Large intestine (tissue), 3 donors: ENCODE results near the gene PAQR6. TPM values are rescaled to one million over a fixed set of nuclear protein-coding genes. Genes with fewer than 3 reads are reported as not detected.

Experiments used
- DNase-seq, 2 donors: peaks; one replicate each; pipeline versions ENCODE4 v3.0.0 to v3.0.0-alpha.2; 2013
- H3K27ac ChIP-seq: one replicate; pipeline ENCODE4 v1.5.1; 2013; ENCODE audit warnings: low read length
- H3K27me3 ChIP-seq: 2 replicates; pipeline ENCODE4 v1.6.1; 2013; ENCODE audit warnings: low read length; ENCODE audit not compliant: control insufficient read depth, insufficient read depth
- H3K36me3 ChIP-seq: 2 replicates; pipeline ENCODE4 v1.6.1; 2013; ENCODE audit warnings: low read length; ENCODE audit not compliant: control insufficient read depth, insufficient read depth
- H3K4me1 ChIP-seq: one replicate; pipeline ENCODE4 v1.6.1; 2013; ENCODE audit warnings: low read length; ENCODE audit not compliant: control insufficient read depth, insufficient read depth
- H3K4me3 ChIP-seq: one replicate; pipeline ENCODE4 v1.5.1; 2013; ENCODE audit warnings: low read length
- H3K9me3 ChIP-seq: one replicate; pipeline ENCODE4 v1.6.1; 2013; ENCODE audit warnings: mild to moderate bottlenecking, low read depth, low read length, moderate library complexity; ENCODE audit not compliant: control insufficient read depth
- WGBS: methylation state at CpG from one replicate; pipeline ENCODE4 v1.1.5; 2013; ENCODE audit warnings: low lambda C conversion rate; ENCODE audit not compliant: insufficient coverage; 5-methylcytosine and 5-hydroxymethylcytosine counted together
- polyA plus RNA-seq: library from polyadenylated mRNA; unstranded; fragments of 120-200 nt; gene quantifications from one replicate; pipeline ENCODE4 v1.2.1, GENCODE V29; 2013

PAQR6 gene
- polyA plus RNA-seq, 1 donor: 12.9 TPM

- no peaks in the 10 kb centered on the region for H3K9me3 ChIP-seq
- no peaks in the 10 kb centered on the region for H3K4me1 ChIP-seq
- no peaks in the 10 kb centered on the region for H3K27me3 ChIP-seq
- no peak for DNase-seq
- H3K4me3 ChIP-seq: no peak overlapping the region
- H3K27ac ChIP-seq: no peak overlapping the region
- peaks cover 79% of the 10 kb centered on the region for H3K36me3 ChIP-seq
- WGBS: no CpG with 5 or more reads among the region's 13 CpGs
Measured at GRCh38 chr1:156266051-156266450, 18.2 kb upstream of the PAQR6 start.

DNA sequence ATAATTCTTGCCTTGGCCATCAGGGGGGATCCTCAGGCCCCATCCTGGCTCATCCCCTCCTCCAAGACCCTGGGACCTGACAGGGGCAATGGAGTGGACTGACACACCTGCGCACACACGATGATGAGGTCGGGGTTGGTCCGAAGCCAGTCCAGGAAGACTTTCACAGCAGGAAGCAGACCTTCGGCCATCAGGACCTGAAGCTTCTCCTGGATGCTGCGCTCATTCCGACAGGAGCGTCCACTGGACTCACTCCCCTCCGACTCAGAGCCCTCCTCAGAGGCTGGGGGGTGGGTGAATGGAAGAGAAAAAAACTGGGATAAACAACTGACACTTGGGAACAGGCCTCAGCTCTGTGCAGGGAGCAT, 15.4 kb upstream of the PAQR6 start:
- H3K27ac ChIP-seq: no peak overlapping the region

GRCh38 chr1:156262461-156263287, 14.8 kb upstream of the PAQR6 start:
- WGBS: no CpG with 5 or more reads among the region's 9 CpGs
- Histone ChIP-seq H3K27ac (no peak overlapping the region), H3K27me3 (no peaks in the 10 kb centered on the region), H3K9me3 (no peaks in the 10 kb centered on the region), H3K4me1 (no peaks in the 10 kb centered on the region), H3K4me3 (no peak overlapping the region), H3K36me3 (peaks cover 90% of the 10 kb centered on the region)
- no peak for DNase-seq

More for the DNA sequence above, 15.4 kb upstream of the PAQR6 start:
- no peak for DNase-seq
- Histone ChIP-seq H3K36me3 (peaks cover 90% of the 10 kb centered on the region), H3K4me1 (no peaks in the 10 kb centered on the region), H3K9me3 (no peaks in the 10 kb centered on the region), H3K27me3 (no peaks in the 10 kb centered on the region), H3K4me3 (no peak overlapping the region)
- WGBS: no CpG with 5 or more reads among the region's 9 CpGs

GRCh38 chr1:156260896-156261295, 13.0 kb upstream of the PAQR6 start:
- no peak overlapping the region for H3K27ac ChIP-seq
- no peak overlapping the region for H3K4me3 ChIP-seq
- no peaks in the 10 kb centered on the region for H3K4me1 ChIP-seq
- no peak for DNase-seq
- H3K27me3 ChIP-seq: no peaks in the 10 kb centered on the region
- H3K36me3 ChIP-seq: peaks cover 89% of the 10 kb centered on the region
- H3K9me3 ChIP-seq: no peaks in the 10 kb centered on the region
- WGBS: no CpG with 5 or more reads among the region's 2 CpGs

DNA sequence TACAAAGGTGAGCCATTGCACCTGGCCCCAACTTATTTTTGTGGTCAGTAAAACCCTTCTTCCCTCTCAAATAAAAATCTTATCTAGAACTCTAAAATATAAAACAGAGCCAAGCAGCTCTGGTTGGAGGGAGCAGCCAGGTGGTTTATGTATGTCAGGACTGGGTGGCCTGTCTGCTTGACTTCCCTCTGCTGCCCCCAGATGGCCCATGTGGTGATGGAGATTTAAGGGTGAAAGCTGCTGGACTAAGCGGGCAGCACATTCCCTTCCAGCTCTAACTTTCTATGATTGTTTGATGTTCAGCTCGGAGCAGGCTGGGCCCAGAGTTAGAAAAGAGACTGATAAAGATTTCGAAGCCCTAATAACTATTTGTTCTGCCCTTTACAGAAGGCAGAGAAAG, 11.9 kb upstream of the PAQR6 start:
- DNase-seq: no peak
- no CpG with 5 or more reads among the region's 3 CpGs for whole genome bisulfite sequencing

DNA sequence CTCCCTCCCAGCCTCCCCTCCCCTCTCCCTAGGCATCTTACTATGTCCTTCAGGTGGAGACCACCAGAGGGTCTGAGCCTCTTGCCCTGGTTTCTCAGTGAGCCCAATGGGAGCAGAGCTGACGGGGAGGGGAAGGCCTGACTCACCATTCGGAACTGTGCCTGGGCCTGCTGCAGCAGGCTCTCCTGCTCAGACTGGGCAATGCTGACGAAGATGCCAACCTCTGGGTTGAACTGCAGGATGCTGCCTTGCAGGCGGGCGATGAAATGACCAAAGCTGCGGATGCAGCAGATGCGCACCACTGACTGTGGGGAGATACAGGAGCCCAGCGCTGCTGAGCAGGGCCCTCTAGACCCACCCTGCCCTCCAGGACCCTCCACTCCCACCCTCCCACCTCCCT, 11.0 kb upstream of the PAQR6 start:
- Histone ChIP-seq H3K9me3 (no peaks in the 10 kb centered on the region), H3K36me3 (peaks cover 86% of the 10 kb centered on the region), H3K4me1 (no peaks in the 10 kb centered on the region), H3K27ac (no peak overlapping the region), H3K27me3 (no peaks in the 10 kb centered on the region), H3K4me3 (no peak overlapping the region)
- no CpG with 5 or more reads among the region's 8 CpGs for WGBS
- DNase-seq: no peak

More for the DNA sequence above, 11.9 kb upstream of the PAQR6 start:
- Histone ChIP-seq H3K36me3 (peaks cover 86% of the 10 kb centered on the region), H3K9me3 (no peaks in the 10 kb centered on the region), H3K4me1 (no peaks in the 10 kb centered on the region), H3K4me3 (no peak overlapping the region), H3K27me3 (no peaks in the 10 kb centered on the region), H3K27ac (no peak overlapping the region)

GRCh38 chr1:156257711-156258110, 9.9 kb upstream of the PAQR6 start:
- Histone ChIP-seq H3K4me3 (no peak overlapping the region), H3K9me3 (no peaks in the 10 kb centered on the region), H3K27ac (no peak overlapping the region), H3K27me3 (no peaks in the 10 kb centered on the region), H3K36me3 (peaks cover 89% of the 10 kb centered on the region), H3K4me1 (no peaks in the 10 kb centered on the region)
- no CpG with 5 or more reads among the region's 2 CpGs for WGBS
- DNase-seq: no peak

DNA sequence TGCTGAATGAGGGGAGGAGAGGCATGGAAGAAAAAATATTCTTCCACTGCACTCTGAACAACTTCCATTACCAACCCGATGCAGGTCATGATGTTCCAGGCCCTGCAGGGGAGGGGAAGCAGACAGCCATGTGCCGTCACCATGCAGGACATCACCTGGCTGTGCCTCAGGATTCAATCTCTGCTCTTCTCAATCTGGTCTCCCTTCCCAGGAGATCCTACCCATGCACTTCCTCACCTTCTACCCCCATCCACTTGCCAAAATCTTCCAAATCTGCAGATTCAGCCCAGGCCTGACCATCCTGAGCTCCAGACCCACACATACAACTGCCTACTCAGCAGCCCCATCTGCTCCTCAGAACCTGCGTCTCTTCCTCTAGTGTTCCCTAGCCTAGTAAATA, 5.8 kb upstream of the PAQR6 start:
- no CpG with 5 or more reads among the region's 3 CpGs for WGBS
- no peaks in the 10 kb centered on the region for H3K27me3 ChIP-seq
- peaks cover 90% of the 10 kb centered on the region for H3K36me3 ChIP-seq

GRCh38 chr1:156251527-156251926, 3.7 kb upstream of the PAQR6 start:
- no peak overlapping the region for H3K4me3 ChIP-seq
- H3K36me3 ChIP-seq: peaks cover 70% of the 10 kb centered on the region
- no peaks in the 10 kb centered on the region for H3K9me3 ChIP-seq
- H3K27me3 ChIP-seq: no peaks in the 10 kb centered on the region
- WGBS: no CpG with 5 or more reads among the region's 3 CpGs
- H3K27ac ChIP-seq: peak overlapping the region; percentile 31
- DNase-seq: no peak
- H3K4me1 ChIP-seq: no peaks in the 10 kb centered on the region

More for the DNA sequence above, 5.8 kb upstream of the PAQR6 start:
- H3K27ac ChIP-seq: no peak overlapping the region
- H3K4me3 ChIP-seq: no peak overlapping the region
- H3K4me1 ChIP-seq: no peaks in the 10 kb centered on the region
- H3K9me3 ChIP-seq: no peaks in the 10 kb centered on the region
- DNase-seq: no peak

- Histone ChIP-seq H3K4me1 (peaks cover 4% of the 10 kb centered on the region), H3K4me3 (no peak overlapping the region), H3K27ac (no peak overlapping the region), H3K27me3 (peaks cover 17% of the 10 kb centered on the region), H3K9me3 (no peaks in the 10 kb centered on the region), H3K36me3 (peaks cover 55% of the 10 kb centered on the region)
- WGBS: no CpG with 5 or more reads among the region's 5 CpGs
- DNase-seq: no peak
Measured at GRCh38 chr1:156249593-156249992, 1.7 kb upstream of the PAQR6 start.

DNA sequence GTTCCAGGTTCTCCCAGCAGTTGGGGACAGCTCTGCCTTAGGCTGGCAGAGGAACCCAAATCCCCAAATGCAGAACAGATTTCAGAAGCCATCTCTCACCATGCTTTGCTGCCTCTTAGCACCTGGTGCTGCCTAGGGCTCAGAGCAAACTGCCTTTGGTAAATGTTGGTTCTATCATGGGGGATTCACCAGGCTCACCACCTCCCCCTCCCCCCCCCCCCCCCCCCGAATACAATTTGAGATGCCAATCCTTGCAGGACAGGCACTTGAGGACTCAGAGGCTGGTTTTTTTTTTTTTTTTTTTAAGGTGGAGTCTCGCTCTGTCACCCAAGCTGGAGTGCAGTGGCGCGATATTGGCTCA, 447 bp upstream of the PAQR6 start:
- no peak for DNase-seq
- Histone ChIP-seq H3K36me3 (peaks cover 44% of the 10 kb centered on the region), H3K4me1 (peaks cover 4% of the 10 kb centered on the region), H3K4me3 (no peak overlapping the region), H3K27me3 (peaks cover 20% of the 10 kb centered on the region), H3K27ac (no peak overlapping the region), H3K9me3 (no peaks in the 10 kb centered on the region)
- WGBS: no CpG with 5 or more reads among the region's 4 CpGs
